ENCODE results near the gene SNED1. TPM values are rescaled to one million over a fixed set of nuclear protein-coding genes. Genes with fewer than 3 reads are reported as not detected.

SNED1 gene
- total RNA-seq, 2 donors from 2014 or later = 0.66 to 4.5 TPM

DNA sequence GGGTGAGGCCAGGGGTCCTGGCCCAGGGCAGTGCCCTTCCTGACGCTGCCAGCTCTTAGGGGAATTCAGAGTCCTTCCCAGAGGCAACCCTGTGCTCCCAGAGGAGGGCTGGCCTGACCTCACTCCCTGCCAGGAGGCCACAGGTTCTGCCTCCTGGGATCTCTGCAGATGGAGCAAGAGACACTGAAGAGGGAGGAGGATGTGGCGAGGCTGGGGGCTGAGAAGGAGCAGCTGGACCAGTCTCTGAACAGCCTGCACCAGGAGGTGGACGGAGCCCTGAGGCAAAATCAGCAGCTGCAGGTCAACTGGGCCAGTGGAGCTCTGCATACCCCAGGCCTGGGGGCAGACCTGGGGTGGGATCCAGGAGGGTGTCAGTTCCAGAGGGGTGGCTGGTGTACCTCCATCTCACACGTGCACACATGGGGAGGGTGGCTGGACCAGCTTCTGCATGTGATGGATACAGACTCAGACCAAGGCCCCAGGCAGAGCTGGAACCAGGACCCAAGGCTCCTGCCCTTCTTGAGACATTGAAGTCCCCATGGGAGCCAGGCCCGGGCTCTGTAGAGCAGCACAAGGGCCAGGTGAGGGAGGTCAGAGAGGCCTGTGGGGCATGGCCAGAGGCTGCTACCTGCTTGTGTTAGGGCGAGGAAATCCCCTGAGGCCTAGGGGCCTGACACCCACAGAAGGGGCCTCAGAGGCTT is 9.7 kb upstream of the SNED1 start:
- H3K9ac ChIP-seq (ENCODE audit: extremely low read depth, low read length, poor library complexity, severe bottlenecking) = no peak overlapping the region
- H3K27ac ChIP-seq (ENCODE audit: low read depth, low read length) = no peak overlapping the region
- H3K27me3 Mint-ChIP-seq (ENCODE audit: insufficient read depth) = peaks cover 3% of the 10 kb centered on the region
- no peak overlapping the region for H3K4me3 ChIP-seq (ENCODE audit: low read length)
- no peaks in the 10 kb centered on the region for H3K9me3 ChIP-seq (ENCODE audit: control insufficient read depth, low read length)
- no peaks in the 10 kb centered on the region for H3K4me1 ChIP-seq (ENCODE audit: control insufficient read depth, insufficient read depth, low read length)
- no peaks in the 10 kb centered on the region for H3K36me3 ChIP-seq (ENCODE audit: control insufficient read depth, insufficient read depth, low read length)
- 89 to 95% methylated on average over 4 to 6 of the region's 6 CpGs for WGBS, 2 experiments (ENCODE audit: insufficient coverage in 1 of 2, insufficient read length in 1 of 2)
- no peaks in the 10 kb centered on the region for H3K36me3 Mint-ChIP-seq (ENCODE audit: low read depth)
- H3K27ac Mint-ChIP-seq = no peak overlapping the region
- DNase-seq = no peak
- no peak overlapping the region for H3K4me3 Mint-ChIP-seq
- H3K27me3 ChIP-seq (ENCODE audit: control insufficient read depth, insufficient read depth, low read length, poor library complexity, severe bottlenecking) = peaks cover 3% of the 10 kb centered on the region
- TF ChIP-seq, protein P1, sequence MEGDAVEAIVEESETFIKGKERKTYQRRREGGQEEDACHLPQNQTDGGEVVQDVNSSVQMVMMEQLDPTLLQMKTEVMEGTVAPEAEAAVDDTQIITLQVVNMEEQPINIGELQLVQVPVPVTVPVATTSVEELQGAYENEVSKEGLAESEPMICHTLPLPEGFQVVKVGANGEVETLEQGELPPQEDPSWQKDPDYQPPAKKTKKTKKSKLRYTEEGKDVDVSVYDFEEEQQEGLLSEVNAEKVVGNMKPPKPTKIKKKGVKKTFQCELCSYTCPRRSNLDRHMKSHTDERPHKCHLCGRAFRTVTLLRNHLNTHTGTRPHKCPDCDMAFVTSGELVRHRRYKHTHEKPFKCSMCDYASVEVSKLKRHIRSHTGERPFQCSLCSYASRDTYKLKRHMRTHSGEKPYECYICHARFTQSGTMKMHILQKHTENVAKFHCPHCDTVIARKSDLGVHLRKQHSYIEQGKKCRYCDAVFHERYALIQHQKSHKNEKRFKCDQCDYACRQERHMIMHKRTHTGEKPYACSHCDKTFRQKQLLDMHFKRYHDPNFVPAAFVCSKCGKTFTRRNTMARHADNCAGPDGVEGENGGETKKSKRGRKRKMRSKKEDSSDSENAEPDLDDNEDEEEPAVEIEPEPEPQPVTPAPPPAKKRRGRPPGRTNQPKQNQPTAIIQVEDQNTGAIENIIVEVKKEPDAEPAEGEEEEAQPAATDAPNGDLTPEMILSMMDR (conservative IDR thresholded peaks at IDR 0.05) = no peak
- H3K4me1 Mint-ChIP-seq = no peaks in the 10 kb centered on the region
- H3K9me3 Mint-ChIP-seq = no peaks in the 10 kb centered on the region

DNA sequence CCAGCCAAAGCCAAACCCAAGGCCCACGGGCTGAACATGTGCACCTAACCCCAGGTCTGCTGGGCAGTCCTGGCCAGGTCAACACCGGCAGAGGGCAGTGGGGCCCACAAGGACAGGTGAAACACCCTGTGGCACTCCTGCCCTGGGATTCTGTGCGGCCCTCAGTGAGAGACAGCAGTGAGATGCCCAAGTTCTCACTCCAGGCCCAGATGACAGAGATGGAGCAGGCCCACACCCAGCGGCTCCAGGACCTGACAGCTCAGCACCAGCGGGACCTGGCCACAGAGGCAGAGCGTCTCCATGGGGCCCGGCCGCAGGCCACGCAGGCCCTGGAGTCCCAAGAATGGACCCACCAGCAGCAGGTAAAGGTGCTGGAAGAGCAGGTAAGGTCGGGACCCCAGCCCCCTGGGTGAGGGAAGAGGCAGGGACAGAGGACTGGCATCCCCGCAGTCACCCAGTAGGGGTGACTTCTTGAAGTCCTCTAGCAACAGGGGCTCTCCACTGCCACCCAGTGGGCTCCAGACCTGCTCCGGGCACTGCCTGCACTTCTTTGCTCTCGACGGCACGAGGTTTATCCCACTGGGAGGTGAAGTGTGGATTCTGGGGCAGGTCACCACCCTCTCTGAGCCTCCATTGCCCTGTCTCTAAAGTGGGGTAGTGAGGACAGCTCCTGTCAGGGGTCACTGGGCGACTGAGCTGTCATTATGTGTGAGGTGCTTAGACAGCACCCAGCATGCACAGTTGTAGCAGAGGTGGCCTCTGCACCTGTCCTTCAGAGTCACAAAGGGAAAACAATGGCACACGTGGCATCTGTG is 8.8 kb upstream of the SNED1 start:
- no peaks in the 10 kb centered on the region for H3K4me1 Mint-ChIP-seq

DNA sequence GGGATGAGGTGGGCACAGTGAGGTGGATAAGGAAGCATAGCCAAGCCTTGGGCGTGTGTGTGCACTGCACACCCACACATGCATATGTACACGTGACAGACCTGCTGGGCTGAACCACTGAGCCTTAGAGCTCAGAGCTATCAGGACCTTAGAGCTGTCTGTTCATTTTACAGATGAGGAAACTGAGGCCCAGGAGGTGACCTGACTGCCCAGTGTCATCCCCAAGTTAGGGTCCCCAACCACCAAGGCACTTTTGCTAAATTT is 8.2 kb upstream of the SNED1 start:
- H3K4me3 ChIP-seq (ENCODE audit: low read length) = no peak overlapping the region

More for the DNA sequence above, 8.8 kb upstream of the SNED1 start:
- no peaks in the 10 kb centered on the region for H3K27me3 Mint-ChIP-seq (ENCODE audit: insufficient read depth)
- H3K4me1 ChIP-seq (ENCODE audit: control insufficient read depth, insufficient read depth, low read length) = no peaks in the 10 kb centered on the region
- WGBS, 2 experiments (ENCODE audit: insufficient coverage in 1 of 2, insufficient read length in 1 of 2) = 74 to 83% methylated on average over 12 to 17 of the region's 17 CpGs
- H3K27ac Mint-ChIP-seq = no peak overlapping the region
- no peak overlapping the region for H3K27ac ChIP-seq (ENCODE audit: low read depth, low read length)
- no peaks in the 10 kb centered on the region for H3K36me3 Mint-ChIP-seq (ENCODE audit: low read depth)
- no peak overlapping the region for H3K4me3 ChIP-seq (ENCODE audit: low read length)
- H3K9ac ChIP-seq (ENCODE audit: extremely low read depth, low read length, poor library complexity, severe bottlenecking) = no peak overlapping the region
- no peaks in the 10 kb centered on the region for H3K36me3 ChIP-seq (ENCODE audit: control insufficient read depth, insufficient read depth, low read length)
- H3K9me3 Mint-ChIP-seq = no peaks in the 10 kb centered on the region
- TF ChIP-seq, protein P1 (conservative IDR thresholded peaks at IDR 0.05) = peak; percentile 87
- H3K9me3 ChIP-seq (ENCODE audit: control insufficient read depth, low read length) = no peaks in the 10 kb centered on the region
- H3K27me3 ChIP-seq (ENCODE audit: control insufficient read depth, insufficient read depth, low read length, poor library complexity, severe bottlenecking) = no peaks in the 10 kb centered on the region
- H3K4me3 Mint-ChIP-seq = no peak overlapping the region
- peak; percentile 81 for DNase-seq

More for the DNA sequence above, 8.2 kb upstream of the SNED1 start:
- H3K9ac ChIP-seq (ENCODE audit: extremely low read depth, low read length, poor library complexity, severe bottlenecking) = no peak overlapping the region
- DNase-seq = no peak
- no peaks in the 10 kb centered on the region for H3K36me3 ChIP-seq (ENCODE audit: control insufficient read depth, insufficient read depth, low read length)
- H3K4me1 ChIP-seq (ENCODE audit: control insufficient read depth, insufficient read depth, low read length) = no peaks in the 10 kb centered on the region
- no peaks in the 10 kb centered on the region for H3K27me3 ChIP-seq (ENCODE audit: control insufficient read depth, insufficient read depth, low read length, poor library complexity, severe bottlenecking)
- Mint-ChIP-seq H3K27ac (no peak overlapping the region), H3K27me3 (ENCODE audit: insufficient read depth) (no peaks in the 10 kb centered on the region), H3K9me3 (no peaks in the 10 kb centered on the region), H3K36me3 (ENCODE audit: low read depth) (no peaks in the 10 kb centered on the region), H3K4me1 (no peaks in the 10 kb centered on the region), H3K4me3 (no peak overlapping the region)
- H3K27ac ChIP-seq (ENCODE audit: low read depth, low read length) = no peak overlapping the region
- TF ChIP-seq, protein P1 (conservative IDR thresholded peaks at IDR 0.05) = no peak
- WGBS, 2 experiments (ENCODE audit: insufficient coverage in 1 of 2, insufficient read length in 1 of 2) = 93 to 94% methylated on average over 2 of the region's 2 CpGs
- no peaks in the 10 kb centered on the region for H3K9me3 ChIP-seq (ENCODE audit: control insufficient read depth, low read length)
